HepG2 (cell line): ENCODE measurements around the gene MPLKIP. TPM values are rescaled to one million over a fixed set of nuclear protein-coding genes. Genes with fewer than 3 reads are reported as not detected.

Experiments used
- ELF3 ChIP-seq: IDR thresholded peaks from 2 replicates; pipeline ENCODE4 v1.6.1; 2016; ENCODE audit warnings: missing genetic modification reagents, missing compliant biosample characterization
- GRHL1 ChIP-seq: sonication (generic); formaldehyde crosslinking; conservative IDR thresholded peaks from 2 replicates; pipeline ENCODE4 v1.8.0; 2022; ENCODE audit warnings: missing genetic modification reagents
- HNRNPLL ChIP-seq: fragments of 200-400 bp; formaldehyde crosslinking; IDR thresholded peaks from 2 replicates; pipeline ENCODE4 v1.6.1; 2017; ENCODE audit warnings: mild to moderate bottlenecking, low read depth, low read length; ENCODE audit not compliant: poor library complexity, severe bottlenecking
- IRF1 ChIP-seq: sonication (generic); formaldehyde crosslinking; IDR thresholded peaks from 2 replicates; pipeline ENCODE4 v1.4.0; 2020; ENCODE audit warnings: low read depth, mild to moderate bottlenecking, missing genetic modification reagents
- IRF2 ChIP-seq: IDR thresholded peaks from 2 replicates; pipeline ENCODE4 v1.6.1; 2018; ENCODE audit warnings: missing genetic modification reagents, missing compliant biosample characterization
- MXD3 ChIP-seq: IDR thresholded peaks from 2 replicates; pipeline ENCODE4 v1.6.1; 2016; ENCODE audit warnings: mild to moderate bottlenecking, missing biosample characterization, missing genetic modification reagents
- NBN ChIP-seq: fragments of 450-650 bp; conservative IDR thresholded peaks from 2 replicates; pipeline ENCODE4 v1.6.1; 2017
- NFIB ChIP-seq: sonication (generic); formaldehyde crosslinking; IDR thresholded peaks from 2 replicates; pipeline ENCODE4 v1.9.0; 2021; ENCODE audit warnings: missing genetic modification reagents, mild to moderate bottlenecking, borderline replicate concordance
- PHF8 ChIP-seq: sonication (generic); formaldehyde crosslinking; IDR thresholded peaks from 2 replicates; pipeline ENCODE4 v1.5.0; 2020; ENCODE audit warnings: missing genetic modification reagents
- PLSCR1 ChIP-seq: sonication (generic); formaldehyde crosslinking; IDR thresholded peaks from 2 replicates; pipeline ENCODE4 v1.5.0; 2020; ENCODE audit warnings: missing genetic modification reagents, mild to moderate bottlenecking, borderline replicate concordance
- POLR2AphosphoS5 ChIP-seq: IDR thresholded peaks from 2 replicates; pipeline ENCODE4 v1.6.1; 2012; ENCODE audit warnings: low read depth, low read length
- RBFOX2 ChIP-seq: fragments of 200-400 bp; formaldehyde crosslinking; IDR thresholded peaks from 2 replicates; pipeline ENCODE4 v1.6.1; 2017; ENCODE audit warnings: low read depth, mild to moderate bottlenecking, low read length
- SETDB1 ChIP-seq: sonication (generic); formaldehyde crosslinking; IDR thresholded peaks from 2 replicates; pipeline ENCODE4 v1.5.1; 2020; ENCODE audit warnings: missing genetic modification reagents, mild to moderate bottlenecking, borderline replicate concordance
- ZFAT ChIP-seq: sonication (generic); formaldehyde crosslinking; conservative IDR thresholded peaks from 2 replicates; pipeline ENCODE4 v1.8.1; 2023; ENCODE audit warnings: missing genetic modification reagents, inconsistent platforms
- ZNF225 ChIP-seq: sonication (generic); formaldehyde crosslinking; IDR thresholded peaks from 2 replicates; pipeline ENCODE4 v1.4.0; 2020; ENCODE audit warnings: mild to moderate bottlenecking, missing genetic modification reagents
- ZNF251 ChIP-seq: sonication (generic); formaldehyde crosslinking; IDR thresholded peaks from 2 replicates; pipeline ENCODE4 v1.9.0; 2021; ENCODE audit warnings: mild to moderate bottlenecking, missing genetic modification reagents
- ZNF441 ChIP-seq: sonication (generic); formaldehyde crosslinking; IDR thresholded peaks from 2 replicates; pipeline ENCODE4 v1.7.0; 2021; ENCODE audit warnings: missing genetic modification reagents, borderline replicate concordance
- ZNF567 ChIP-seq: sonication (generic); formaldehyde crosslinking; IDR thresholded peaks from 2 replicates; pipeline ENCODE4 v1.8.1; 2023; ENCODE audit warnings: mild to moderate bottlenecking, missing genetic modification reagents, borderline replicate concordance
- ZNF572 ChIP-seq: sonication (generic); formaldehyde crosslinking; IDR thresholded peaks from 2 replicates; pipeline ENCODE4 v1.5.1; 2020; ENCODE audit warnings: mild to moderate bottlenecking, missing genetic modification reagents
- ZNF576 ChIP-seq: sonication (generic); formaldehyde crosslinking; IDR thresholded peaks from 2 replicates; pipeline ENCODE4 v1.4.0; 2020; ENCODE audit warnings: mild to moderate bottlenecking, missing genetic modification reagents
- ZNF598 ChIP-seq: sonication (generic); formaldehyde crosslinking; IDR thresholded peaks from 2 replicates; pipeline ENCODE4 v1.5.1; 2020; ENCODE audit warnings: mild to moderate bottlenecking, missing genetic modification reagents, borderline replicate concordance
- ZNF614 ChIP-seq: IDR thresholded peaks from 2 replicates; pipeline ENCODE4 v1.6.1; 2018; ENCODE audit warnings: missing biosample characterization, missing genetic modification reagents, inconsistent platforms, borderline replicate concordance
- ZNF629 ChIP-seq: sonication (generic); formaldehyde crosslinking; conservative IDR thresholded peaks from 2 replicates; pipeline ENCODE4 v1.5.0; 2020; ENCODE audit warnings: missing genetic modification reagents
- ZNF703 ChIP-seq: sonication (generic); formaldehyde crosslinking; IDR thresholded peaks from 2 replicates; pipeline ENCODE4 v1.5.1; 2020; ENCODE audit warnings: missing genetic modification reagents, mild to moderate bottlenecking, moderate library complexity, borderline replicate concordance
- polyA plus RNA-seq, 8 experiments: library from polyadenylated mRNA; depleted of rRNA in 3 of 8; stranded (reverse) in 7 of 8; unstranded in 1 of 8; fragments of >200 nt; fragmentation: Illumina TruSeq in 4 of 8; extraction: Trizol in 4 of 8; gene quantifications; 2 replicates each; pipeline versions ENCODE4 v1.2.1 to v1.2.3, GENCODE V29; 2011 to 2016; ENCODE audit warnings: low read depth in 4 of 8, missing spikeins in 1 of 8, mixed read lengths in 1 of 8; ENCODE audit not compliant: insufficient read depth in 1 of 8
- total RNA-seq, 5 experiments: library from RNA; depleted of rRNA; stranded (reverse); fragments of >200 nt; fragmentation: Illumina TruSeq; extraction: Trizol; gene quantifications; 2 replicates each; pipeline ENCODE4 v1.2.3, GENCODE V29; 2016; ENCODE audit warnings: low read depth in 1 of 5

MPLKIP gene
- total and polyA plus RNA-seq, 2 of the 13 experiments (the other 11 are each of a cell fraction or from before 2014, with no cell fraction given): 40.1 to 45.7 TPM

GRCh38 chr7:40134428-40135316 is at the start of gene MPLKIP, which contains the start of gene SUGCT (continued):
- TF ChIP-seq IRF1 (CRISPR knock-in tag) (no peak), ZNF629 (no peak), ZNF614 (CRISPR knock-in tag) (peak; percentile 19; the same call in 1 of the 2 replicates), ZNF251 (CRISPR knock-in tag) (no peak), ELF3 (CRISPR knock-in tag) (no peak), GRHL1 (CRISPR knock-in tag) (no peak), ZNF225 (CRISPR knock-in tag) (no peak; the same call in 1 of the 2 replicates), NFIB (no peak), ZFAT (CRISPR knock-in tag) (no peak), ZNF598 (CRISPR knock-in tag) (0 out of 2 replicates have a peak, but pooled peaks have one; percentile 43), ZNF441 (CRISPR knock-in tag) (peak; percentile 81; the same call in 1 of the 2 replicates), POLR2AphosphoS5 (peak; percentile 80), PHF8 (peak; percentile 93), RBFOX2 (peak; percentile 84), PLSCR1 (CRISPR knock-in tag) (peak; percentile 91; the same call in 1 of the 2 replicates), IRF2 (peak; percentile 90), MXD3 (CRISPR knock-in tag) (peak; percentile 81; the same call in 1 of the 2 replicates), ZNF572 (peak; percentile 63; the same call in 1 of the 2 replicates), ZNF703 (CRISPR knock-in tag) (peak; percentile 84), NBN (no peak), SETDB1 (CRISPR knock-in tag) (no peak), ZNF576 (no peak), HNRNPLL (peak; percentile 59), ZNF567 (CRISPR knock-in tag) (no peak)
